Activated CD4-positive, alpha-beta T cell treated with anti-CD3 and anti-CD28 coated beads, Interleukin-2, amount 10 ng/mL, durations not matched to agents 24 days and 14 days (primary cell): ENCODE results near the gene APOB. TPM values are rescaled to one million over a fixed set of nuclear protein-coding genes. Genes with fewer than 3 reads are reported as not detected.
"Not testable (repeated sequence)": the region's sequence is repeated elsewhere in the genome, so short reads cannot be mapped to it uniquely, and the experiment has no call there.

Experiments used
- DNase-seq: peaks from one replicate; pipeline ENCODE4 v3.0.0; 2022
- H3K27ac Mint-ChIP-seq: one replicate; pipeline ENCODE4 v1.8.0; 2022; ENCODE audit warnings: mild to moderate bottlenecking, mixed read lengths
- H3K27me3 Mint-ChIP-seq: one replicate; pipeline ENCODE4 v1.8.0; 2022; ENCODE audit warnings: mixed read lengths
- H3K36me3 Mint-ChIP-seq: one replicate; pipeline ENCODE4 v1.8.0; 2022; ENCODE audit warnings: low read depth, mild to moderate bottlenecking, mixed read lengths
- H3K4me1 Mint-ChIP-seq: one replicate; pipeline ENCODE4 v1.8.0; 2021; ENCODE audit warnings: mixed read lengths
- H3K4me3 Mint-ChIP-seq: one replicate; pipeline ENCODE4 v1.8.0; 2022; ENCODE audit warnings: mild to moderate bottlenecking, moderate library complexity, mixed read lengths
- H3K9me3 Mint-ChIP-seq: one replicate; pipeline ENCODE4 v1.8.0; 2021; ENCODE audit warnings: mixed read lengths
- intact Hi-C: fragments of 100-400 bp; cut with micrococcal nuclease; formaldehyde crosslinking; loops from one replicate; pipeline ENCODE4 v1.15.1; 2023
- total RNA-seq: library from RNA; stranded (reverse); gene quantifications from 2 replicates; pipeline ENCODE4 v1.2.3, GENCODE V29; 2022

The APOB gene
- total RNA-seq, 1 donor from 2014 or later: not detected

DNA sequence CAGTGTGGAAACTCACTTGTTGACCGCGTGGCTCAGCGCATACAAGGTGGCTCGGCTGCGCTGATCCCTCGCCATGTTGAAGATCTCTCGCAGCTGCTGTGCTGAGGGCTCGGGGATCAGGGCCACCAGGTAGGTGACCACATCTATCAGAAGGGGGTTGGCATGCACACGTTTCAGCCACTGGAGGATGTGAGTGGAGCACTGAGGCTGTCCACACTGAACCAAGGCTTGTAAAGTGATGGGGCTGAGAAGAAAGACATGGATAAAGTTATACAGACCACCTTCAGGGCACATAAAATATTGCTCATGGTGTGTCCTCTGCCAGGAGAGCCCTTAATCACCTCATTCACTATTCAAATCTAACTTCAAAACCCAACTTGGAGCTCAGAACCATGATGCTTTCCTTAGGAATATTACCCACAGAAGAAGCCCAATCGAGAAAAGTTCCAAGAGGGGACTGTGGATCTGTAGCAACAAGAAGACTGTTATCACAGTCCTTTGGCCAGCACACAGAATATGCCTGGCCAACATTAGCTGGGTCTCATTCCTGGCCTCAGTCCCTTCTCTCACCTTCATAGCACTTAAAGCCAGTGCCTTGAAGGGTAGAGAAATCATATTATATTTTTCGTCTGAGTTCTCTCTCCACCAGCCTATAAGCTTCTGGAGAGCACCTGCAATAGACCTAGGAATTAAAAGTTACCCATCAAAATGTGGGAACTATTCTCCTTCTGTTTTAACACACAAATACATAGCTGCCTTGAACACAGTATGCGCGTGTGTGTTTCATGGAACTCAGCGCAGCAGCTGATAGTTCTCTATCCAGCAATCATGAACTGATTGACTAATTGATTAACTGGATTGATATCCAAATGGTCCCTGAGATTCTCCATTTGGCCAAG lies 11.3 kb downstream of the APOB start:
- H3K4me3 Mint-ChIP-seq: no peak overlapping the region

GRCh38 chr2:21030983-21031968 lies 12.6 kb downstream of the APOB start:
- no peak overlapping the region for H3K4me3 Mint-ChIP-seq
- H3K27me3 Mint-ChIP-seq: no peaks in the 10 kb centered on the region
- H3K36me3 Mint-ChIP-seq: no peaks in the 10 kb centered on the region
- no peak for DNase-seq
- no peaks in the 10 kb centered on the region for H3K4me1 Mint-ChIP-seq
- no peaks in the 10 kb centered on the region for H3K9me3 Mint-ChIP-seq
- H3K27ac Mint-ChIP-seq: no peak overlapping the region
- intact Hi-C loops: no loop called here

More for the DNA sequence above, 11.3 kb downstream of the APOB start:
- no peaks in the 10 kb centered on the region for H3K36me3 Mint-ChIP-seq
- no peak overlapping the region for H3K27ac Mint-ChIP-seq
- H3K4me1 Mint-ChIP-seq: no peaks in the 10 kb centered on the region
- intact Hi-C loops: no loop called here
- H3K9me3 Mint-ChIP-seq: no peaks in the 10 kb centered on the region
- no peaks in the 10 kb centered on the region for H3K27me3 Mint-ChIP-seq
- no peak for DNase-seq

DNA sequence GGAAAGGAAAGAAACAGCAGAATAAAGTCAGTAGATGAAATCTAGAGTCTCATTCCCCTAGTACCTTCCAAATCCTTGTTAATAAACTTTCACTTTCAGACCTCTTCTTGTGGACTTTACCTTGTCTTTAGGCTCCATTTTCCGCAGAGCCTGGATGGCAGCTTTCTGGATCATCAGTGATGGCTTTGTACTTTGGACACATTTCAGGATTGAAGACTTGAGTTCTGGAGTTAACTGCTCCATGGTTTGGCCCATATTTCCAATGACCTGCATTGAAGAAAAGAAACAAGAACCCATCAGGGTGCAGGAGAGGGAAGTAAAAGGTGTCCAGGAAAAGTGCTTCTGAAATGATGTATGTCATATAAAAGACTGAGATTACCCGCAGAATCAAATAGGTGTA lies 14.4 kb downstream of the APOB start:
- Mint-ChIP-seq H3K4me1 (no peaks in the 10 kb centered on the region), H3K36me3 (no peaks in the 10 kb centered on the region), H3K27me3 (no peaks in the 10 kb centered on the region), H3K4me3 (no peak overlapping the region), H3K27ac (no peak overlapping the region), H3K9me3 (no peaks in the 10 kb centered on the region)
- intact Hi-C loops: no loop called here
- no peak for DNase-seq

GRCh38 chr2:21028951-21029350 lies 14.9 kb downstream of the APOB start:
- H3K4me3 Mint-ChIP-seq, intact Hi-C loops, DNase-seq, H3K4me1 Mint-ChIP-seq, H3K27me3 Mint-ChIP-seq, H3K27ac Mint-ChIP-seq, H3K36me3 Mint-ChIP-seq, H3K9me3 Mint-ChIP-seq: not testable (repeated sequence)

- no peaks in the 10 kb centered on the region for H3K36me3 Mint-ChIP-seq
- no peaks in the 10 kb centered on the region for H3K27me3 Mint-ChIP-seq
- no peaks in the 10 kb centered on the region for H3K4me1 Mint-ChIP-seq
- no peak for DNase-seq
- H3K9me3 Mint-ChIP-seq: no peaks in the 10 kb centered on the region
- H3K27ac Mint-ChIP-seq: no peak overlapping the region
- H3K4me3 Mint-ChIP-seq: no peak overlapping the region
- intact Hi-C loops: no loop called here
These were observed 15.6 kb downstream of the APOB start for GRCh38 chr2:21028021-21028947.

GRCh38 chr2:21026479-21027282 lies 17.2 kb downstream of the APOB start:
- Mint-ChIP-seq H3K27ac (no peak overlapping the region), H3K4me3 (no peak overlapping the region), H3K36me3 (no peaks in the 10 kb centered on the region), H3K9me3 (no peaks in the 10 kb centered on the region), H3K4me1 (no peaks in the 10 kb centered on the region), H3K27me3 (no peaks in the 10 kb centered on the region)
- intact Hi-C loops: no loop called here
- no peak for DNase-seq

DNA sequence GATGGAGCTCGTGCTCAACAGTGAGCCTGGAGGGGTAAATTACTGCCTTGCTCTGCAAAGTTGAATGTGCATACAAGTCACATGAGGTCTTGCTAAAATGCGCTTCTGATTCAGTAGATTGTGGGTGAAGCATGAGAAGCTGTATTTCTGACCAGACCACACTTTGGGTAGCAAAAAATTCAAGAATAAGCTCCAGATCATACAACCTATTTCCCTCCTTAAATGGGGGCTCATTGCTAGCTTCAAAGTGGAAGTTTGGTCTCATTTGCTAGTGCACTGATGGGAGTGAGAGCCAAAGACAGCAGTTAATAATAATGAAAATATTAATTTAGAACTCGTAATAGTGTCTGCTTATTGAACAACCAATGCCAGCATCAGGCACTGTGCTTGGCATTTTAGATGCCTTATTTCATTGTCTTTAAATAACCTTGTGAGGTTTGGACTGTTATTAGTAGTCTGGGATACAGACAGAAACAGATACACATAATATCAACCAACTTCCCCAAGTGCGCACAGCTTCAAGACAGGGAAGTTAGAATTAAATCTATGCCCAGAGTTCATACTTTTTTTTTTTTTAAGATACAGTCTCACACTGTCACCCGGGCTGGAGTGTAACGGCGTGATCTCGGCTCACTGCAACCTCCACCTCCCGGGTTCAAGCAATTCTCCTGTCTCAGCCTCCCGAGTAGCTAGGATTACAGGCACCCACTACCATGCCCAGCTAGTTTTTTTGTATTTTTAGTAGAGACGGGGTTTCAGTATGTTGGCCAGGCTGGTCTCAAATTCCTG lies 18.0 kb downstream of the APOB start:
- H3K27me3 Mint-ChIP-seq: no peaks in the 10 kb centered on the region
- intact Hi-C loops: no loop called here
- H3K4me3 Mint-ChIP-seq: no peak overlapping the region
- DNase-seq: no peak
- H3K27ac Mint-ChIP-seq: no peak overlapping the region
- H3K4me1 Mint-ChIP-seq: no peaks in the 10 kb centered on the region
- H3K9me3 Mint-ChIP-seq: no peaks in the 10 kb centered on the region
- H3K36me3 Mint-ChIP-seq: no peaks in the 10 kb centered on the region

DNA sequence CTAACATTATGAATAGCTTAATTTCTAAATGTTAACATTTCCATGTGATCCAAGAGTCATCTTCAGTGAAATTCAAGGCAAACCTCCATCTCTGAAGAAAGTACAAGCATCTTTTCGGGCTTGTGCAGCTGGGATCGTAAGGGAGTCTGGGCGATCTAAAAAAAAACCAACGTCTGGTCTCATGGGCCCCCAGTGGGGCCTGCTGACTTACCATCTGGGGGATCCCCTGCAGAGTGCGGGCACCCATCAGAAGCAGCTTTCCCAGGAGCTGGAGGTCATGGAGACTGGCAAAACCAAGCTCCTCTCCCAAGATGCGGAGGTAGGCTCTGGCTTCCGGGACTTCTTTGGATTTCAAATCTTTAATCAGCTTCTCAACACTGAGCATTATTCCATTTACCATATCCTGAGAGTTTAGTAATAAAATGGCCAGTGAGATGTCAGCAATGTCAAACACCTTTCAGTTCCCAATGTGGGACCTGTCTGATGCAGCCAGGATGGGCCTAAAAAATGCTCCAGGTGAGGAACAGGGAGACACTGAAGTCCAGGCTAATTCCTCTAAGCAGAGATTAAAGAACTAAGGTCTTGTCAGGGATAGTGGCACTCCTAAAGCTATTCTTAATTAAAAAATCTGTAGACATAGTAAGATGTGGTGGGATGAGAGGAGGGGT lies 19.0 kb downstream of the APOB start:
- Mint-ChIP-seq H3K4me1 (no peaks in the 10 kb centered on the region), H3K9me3 (no peaks in the 10 kb centered on the region), H3K36me3 (no peaks in the 10 kb centered on the region), H3K4me3 (no peak overlapping the region), H3K27ac (no peak overlapping the region), H3K27me3 (no peaks in the 10 kb centered on the region)
- DNase-seq: no peak
- intact Hi-C loops: no loop called here

DNA sequence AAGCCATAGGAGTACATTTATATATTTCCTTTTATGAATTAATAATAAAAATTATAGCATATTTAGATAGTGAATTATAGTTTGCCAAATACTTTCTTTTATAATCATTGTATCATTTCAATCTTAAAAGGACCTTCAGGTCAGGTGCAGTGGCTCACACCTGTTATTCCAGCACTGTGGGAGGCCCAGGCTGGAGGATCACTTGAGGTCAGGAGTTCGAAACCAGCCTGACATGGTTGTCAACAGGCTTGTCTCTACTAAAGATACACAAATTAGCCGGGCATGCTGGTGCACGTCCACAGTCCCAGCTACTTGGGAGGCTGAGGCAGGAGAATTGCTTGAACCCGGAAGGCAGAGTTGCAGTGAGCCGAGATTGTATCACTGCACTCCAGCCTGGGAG lies 19.7 kb downstream of the APOB start:
- Mint-ChIP-seq H3K4me1 (no peaks in the 10 kb centered on the region), H3K9me3 (no peaks in the 10 kb centered on the region), H3K27me3 (no peaks in the 10 kb centered on the region), H3K4me3 (no peak overlapping the region), H3K36me3 (no peaks in the 10 kb centered on the region), H3K27ac (no peak overlapping the region)
- intact Hi-C loops: no loop called here
- no peak for DNase-seq

DNA sequence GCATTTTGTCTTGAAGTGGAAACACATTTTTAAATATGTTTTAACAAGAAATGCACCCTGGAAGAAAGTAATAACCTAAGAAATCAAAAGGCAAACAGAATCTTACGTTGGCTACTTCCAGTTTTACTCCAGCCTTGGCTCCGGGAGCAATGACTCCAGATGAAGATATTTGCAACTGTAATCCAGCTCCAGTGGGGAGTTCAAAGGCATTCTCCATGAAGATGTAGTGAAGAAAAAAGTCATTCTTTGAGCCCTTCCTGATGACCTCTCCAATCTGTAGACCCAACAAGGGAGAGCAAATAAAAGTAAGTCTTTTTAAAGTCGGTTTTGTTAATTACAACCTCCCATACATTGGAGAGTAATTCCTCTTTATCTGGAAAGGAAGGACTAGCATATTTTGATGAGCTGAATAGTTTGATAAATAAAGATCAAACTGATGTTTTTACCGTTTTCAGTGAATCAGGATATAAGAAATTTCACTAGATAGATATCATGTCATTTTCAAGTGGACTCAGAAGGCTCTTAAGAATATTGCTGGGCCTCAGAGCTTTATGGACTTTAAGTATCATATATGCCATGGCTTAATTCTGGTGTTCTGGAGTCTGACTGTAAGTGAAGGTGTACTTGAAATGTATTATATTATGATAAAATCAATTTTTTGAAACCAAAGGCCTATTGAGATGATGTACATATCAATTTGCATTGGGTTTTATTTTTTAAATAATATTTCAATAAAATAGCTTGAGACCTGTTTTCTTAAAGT lies 20.3 kb downstream of the APOB start:
- Mint-ChIP-seq H3K4me3 (no peak overlapping the region), H3K9me3 (no peaks in the 10 kb centered on the region), H3K27me3 (no peaks in the 10 kb centered on the region), H3K27ac (no peak overlapping the region), H3K36me3 (no peaks in the 10 kb centered on the region), H3K4me1 (no peaks in the 10 kb centered on the region)
- no peak for DNase-seq
- intact Hi-C loops: no loop called here

DNA sequence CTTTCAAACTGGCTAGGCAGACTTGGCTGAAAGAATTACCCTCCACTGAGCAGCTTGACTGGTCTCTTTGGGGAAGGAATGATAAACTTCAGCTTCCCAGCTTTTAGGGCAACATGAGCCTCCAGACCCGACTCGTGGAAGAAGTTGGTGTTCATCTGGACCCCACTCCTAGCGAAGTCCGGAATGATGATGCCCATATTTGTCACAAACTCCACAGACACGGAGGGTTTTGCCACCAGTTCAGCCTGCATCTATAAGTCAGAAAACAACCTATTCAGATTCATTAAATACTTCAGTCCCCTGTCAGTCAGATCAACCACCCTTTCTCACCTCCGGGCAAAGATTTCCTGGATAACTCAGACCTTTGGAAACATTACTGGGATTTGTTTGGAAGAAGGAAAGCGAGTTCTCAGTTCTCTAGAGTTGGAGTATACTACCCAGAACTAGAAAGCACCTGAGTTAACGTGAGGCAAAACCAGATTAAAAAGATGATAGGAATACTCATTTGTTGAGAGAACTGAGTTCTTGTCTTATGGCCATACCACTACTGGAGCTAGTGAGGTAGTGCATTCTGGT lies 21.0 kb downstream of the APOB start:
- Mint-ChIP-seq H3K9me3 (no peaks in the 10 kb centered on the region), H3K4me3 (no peak overlapping the region), H3K27ac (no peak overlapping the region), H3K36me3 (no peaks in the 10 kb centered on the region), H3K4me1 (no peaks in the 10 kb centered on the region), H3K27me3 (no peaks in the 10 kb centered on the region)
- no peak for DNase-seq
- intact Hi-C loops: no loop called here
